Breast epithelium (tissue), 3 donors: ENCODE data around the gene CA10.

Experiments
- CTCF ChIP-seq, 3 donors: fragments of 450-650 bp; IDR thresholded peaks; one replicate each; pipeline ENCODE4 v1.5.1; 2016 to 2017; ENCODE audit warnings: antibody characterized with exemption in 3 of 3, mild to moderate bottlenecking in 3 of 3, moderate library complexity in 3 of 3
- POLR2A ChIP-seq: fragments of 450-650 bp; IDR thresholded peaks from one replicate; pipeline ENCODE4 v1.6.1; 2016; ENCODE audit warnings: antibody characterized with exemption, mild to moderate bottlenecking, moderate library complexity
- POLR2AphosphoS5 ChIP-seq, 3 donors: sonication (generic); formaldehyde crosslinking; IDR thresholded peaks; one replicate each; pipeline ENCODE4 v1.6.1; 2017; ENCODE audit warnings: antibody characterized with exemption in 3 of 3

- no peak for TF ChIP-seq POLR2A
- TF ChIP-seq CTCF (IDR thresholded peaks at IDR 0.05) = no peak
- no peak for TF ChIP-seq POLR2AphosphoS5 (IDR thresholded peaks at IDR 0.05)
These were observed 554.1 kb downstream of the CA10 start for GRCh38 chr17:51604299-51605020.
